ENCODE measurements around the gene BRI3.

The BRI3 gene

DNA sequence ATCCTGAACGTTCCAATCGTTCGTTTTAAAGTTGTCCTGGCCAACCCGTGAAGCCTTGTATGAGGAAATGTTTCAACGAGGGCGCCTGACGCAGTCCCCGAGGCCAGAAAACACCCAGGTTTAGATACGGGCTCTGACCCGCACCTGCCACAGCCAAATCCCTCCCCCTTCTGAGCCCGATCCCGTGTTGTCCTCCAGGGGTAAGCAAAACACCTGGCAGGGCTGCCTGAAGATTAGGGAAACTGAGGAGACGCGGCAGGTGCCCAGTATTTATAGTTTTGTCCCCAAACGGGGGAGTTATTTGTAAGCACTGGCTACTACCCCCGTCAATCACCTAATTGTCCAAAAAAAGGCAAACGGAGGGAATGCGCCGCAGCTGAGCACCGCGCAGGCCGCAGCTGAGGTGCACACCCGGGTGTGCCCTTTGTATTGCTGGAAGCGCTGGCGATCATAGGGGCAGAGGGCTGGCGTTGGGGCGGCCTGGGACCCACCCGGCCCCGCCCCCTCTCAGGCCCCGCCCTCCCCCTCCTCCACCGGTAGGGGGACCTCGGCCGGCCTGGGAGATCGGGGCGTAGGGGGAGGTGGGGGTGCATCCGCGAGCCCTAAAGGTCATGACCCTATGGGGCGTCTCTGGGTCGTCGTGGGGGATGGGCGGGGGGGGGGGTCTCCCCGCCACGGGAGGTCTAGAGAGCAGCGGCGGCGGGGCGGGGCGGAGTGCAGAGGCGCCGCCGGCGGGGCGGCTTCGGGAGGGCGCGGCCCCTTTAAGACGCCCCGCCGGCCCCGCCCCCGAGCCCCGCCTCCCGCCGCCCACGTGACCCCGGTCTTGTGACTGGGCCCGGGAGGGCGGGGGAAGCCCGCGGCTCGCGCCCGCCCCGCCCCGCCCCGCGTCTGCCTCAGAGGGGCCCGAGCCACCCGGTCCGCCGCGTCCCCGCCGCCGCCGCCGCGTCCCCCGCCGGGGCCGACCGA lies at the start of gene BRI3:
Gene BRI3, plus strand, starts transcription at position 896 of the 966 bp plus-strand sequence. CDS start 110 bp downstream, outside the sequence.
- peak; percentile 66 for DNase-seq

DNA sequence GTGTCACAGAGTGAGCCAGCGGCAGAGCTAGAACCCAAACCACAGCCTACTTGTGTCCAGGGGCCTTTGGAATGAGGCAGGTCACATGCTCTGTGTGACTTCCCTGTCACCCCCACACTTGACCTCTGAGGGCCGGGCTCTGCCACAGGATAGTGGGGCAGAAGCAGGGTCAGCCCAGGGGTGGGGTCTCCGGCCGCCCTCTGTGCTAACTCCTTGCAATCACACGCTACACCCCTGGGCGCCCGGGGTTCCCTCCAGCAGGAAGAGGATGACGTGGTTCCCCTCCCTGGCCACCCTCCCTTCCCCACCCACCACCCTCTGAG lies 49.3 kb upstream of the BRI3 start:
- DNase-seq, result no peak

- no peak for DNase-seq
Measured at GRCh38 chr7:98232799-98233198, 48.7 kb upstream of the BRI3 start.

GRCh38 chr7:98233219-98234070 lies 48.0 kb upstream of the BRI3 start:
- no peak for DNase-seq

- no peak for DNase-seq
Measured at GRCh38 chr7:98234429-98235147, 46.9 kb upstream of the BRI3 start.

DNA sequence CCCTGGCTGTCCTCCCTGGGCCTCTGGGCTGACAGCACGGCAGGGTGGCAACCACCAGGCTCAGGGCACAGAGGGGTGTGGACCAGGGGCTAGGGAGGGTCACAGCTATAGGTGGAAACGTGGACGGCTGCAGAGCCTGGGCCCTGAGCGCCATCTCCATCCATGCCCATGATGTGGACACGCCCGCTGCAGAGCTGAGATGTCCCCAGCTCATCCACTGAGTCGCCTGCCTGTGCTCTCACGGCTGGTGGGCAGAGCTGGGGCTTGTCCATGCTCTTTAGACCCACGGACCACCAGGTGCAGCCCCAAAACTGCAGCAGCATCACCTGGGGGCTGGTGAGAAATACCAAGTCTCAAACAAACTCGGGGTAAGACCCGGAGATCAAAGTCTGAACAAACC lies 45.6 kb upstream of the BRI3 start:
- no peak for DNase-seq

- DNase-seq, result no peak
Measured at GRCh38 chr7:98236355-98237185, 44.9 kb upstream of the BRI3 start.

- DNase-seq, result no peak
Measured at GRCh38 chr7:98238076-98238475, 43.4 kb upstream of the BRI3 start.

- no peak for DNase-seq
Measured at GRCh38 chr7:98238976-98239375, 42.5 kb upstream of the BRI3 start.

GRCh38 chr7:98240961-98241673 lies 40.4 kb upstream of the BRI3 start:
- DNase-seq, result no peak

GRCh38 chr7:98241674-98242241 lies 39.7 kb upstream of the BRI3 start:
- no peak for DNase-seq

- DNase-seq, result no peak
Measured at GRCh38 chr7:98242342-98242741, 39.1 kb upstream of the BRI3 start.

- DNase-seq, result no peak
Measured at GRCh38 chr7:98242934-98243333, 38.6 kb upstream of the BRI3 start.

- DNase-seq, result no peak
Measured at GRCh38 chr7:98244871-98245270, 36.6 kb upstream of the BRI3 start.

- no peak for DNase-seq
Measured at GRCh38 chr7:98248156-98248555, 33.3 kb upstream of the BRI3 start.

DNA sequence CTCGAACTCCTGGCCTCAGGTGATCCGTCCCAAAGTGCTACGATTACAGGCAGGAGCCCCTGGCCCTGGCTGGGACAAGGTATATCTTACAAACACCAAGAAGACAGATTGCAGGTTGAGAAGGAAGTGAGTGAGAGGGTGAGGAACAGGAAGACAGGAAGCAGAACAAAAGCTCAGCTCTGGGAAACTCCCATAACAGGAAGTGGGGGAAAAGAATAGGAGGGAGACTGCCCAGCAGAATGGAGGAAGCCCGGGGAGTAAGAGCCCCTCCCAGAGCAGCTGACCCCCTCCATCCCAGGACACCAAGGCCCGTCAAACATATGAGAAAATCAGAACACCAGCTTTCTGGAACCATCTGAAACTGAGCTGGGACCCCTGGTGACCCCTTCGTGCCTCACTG lies 32.4 kb upstream of the BRI3 start:
- DNase-seq, result no peak

DNA sequence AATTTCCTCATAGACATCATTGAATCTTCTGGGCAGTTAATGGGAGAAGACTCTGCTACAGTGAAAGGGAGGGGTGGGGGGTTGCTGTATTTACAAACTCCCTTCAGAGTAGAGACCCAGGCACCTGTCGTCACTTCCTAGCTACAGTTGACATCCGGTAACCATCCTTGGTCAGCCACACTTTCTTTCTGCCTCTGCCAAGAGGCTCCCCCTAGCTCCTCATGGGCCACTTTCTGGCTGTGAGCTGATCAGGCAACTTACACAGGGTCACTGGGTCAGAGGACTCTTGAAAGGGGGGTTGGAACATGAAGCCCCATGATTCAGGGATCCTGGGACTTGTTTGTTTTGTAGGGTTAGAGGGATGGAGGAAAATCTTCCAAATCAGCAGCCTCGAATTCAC lies 30.7 kb upstream of the BRI3 start:
- no peak for DNase-seq

GRCh38 chr7:98251231-98251600 lies 30.3 kb upstream of the BRI3 start:
- DNase-seq, result no peak

GRCh38 chr7:98251601-98252424 lies 29.7 kb upstream of the BRI3 start, which contains the start of gene TECPR1:
Gene TECPR1 (minus strand): TSS chr7:98252232. CDS start chr7:98246146, 6,086 bp downstream.
- DNase-seq, result peak; percentile 68

- no peak for DNase-seq
Measured at GRCh38 chr7:98252425-98253054, 28.9 kb upstream of the BRI3 start.

Data from NCI-H1048 (cell line).